Measurements from ENCODE around the gene RPL38.

The RPL38 gene

DNA sequence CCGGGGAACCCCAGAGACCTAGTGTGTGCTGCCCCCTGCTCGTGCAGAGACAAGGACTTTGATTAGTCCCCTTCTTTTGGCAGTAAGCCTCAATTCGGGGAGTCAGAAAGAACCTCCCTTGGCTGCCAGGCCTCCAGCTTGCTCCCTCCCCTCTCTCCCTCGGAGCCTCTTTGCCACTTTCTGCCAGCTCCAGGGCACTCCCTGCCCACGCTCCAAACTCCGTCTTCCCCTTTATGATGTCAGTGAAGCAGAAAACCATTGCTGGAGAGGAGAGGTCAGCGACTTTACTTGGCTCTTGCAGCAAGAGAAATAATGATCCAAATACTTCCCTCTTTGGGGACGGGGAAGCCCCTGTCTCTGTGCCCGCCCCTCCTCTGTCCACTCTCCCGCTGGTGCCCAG, 38.0 kb downstream of the RPL38 start:
- Histone ChIP-seq H3K36me3 (peaks cover 31% of the 10 kb centered on the region), H3K27ac (no peak overlapping the region), H3K4me3 (ENCODE audit: low read depth, low read length) (no peak overlapping the region), H3K9me3 (ENCODE audit: severe bottlenecking) (no peaks in the 10 kb centered on the region), H3K27me3 (ENCODE audit: insufficient read depth, low read depth, severe bottlenecking) (no peaks in the 10 kb centered on the region)
- TF ChIP-seq, protein P1, sequence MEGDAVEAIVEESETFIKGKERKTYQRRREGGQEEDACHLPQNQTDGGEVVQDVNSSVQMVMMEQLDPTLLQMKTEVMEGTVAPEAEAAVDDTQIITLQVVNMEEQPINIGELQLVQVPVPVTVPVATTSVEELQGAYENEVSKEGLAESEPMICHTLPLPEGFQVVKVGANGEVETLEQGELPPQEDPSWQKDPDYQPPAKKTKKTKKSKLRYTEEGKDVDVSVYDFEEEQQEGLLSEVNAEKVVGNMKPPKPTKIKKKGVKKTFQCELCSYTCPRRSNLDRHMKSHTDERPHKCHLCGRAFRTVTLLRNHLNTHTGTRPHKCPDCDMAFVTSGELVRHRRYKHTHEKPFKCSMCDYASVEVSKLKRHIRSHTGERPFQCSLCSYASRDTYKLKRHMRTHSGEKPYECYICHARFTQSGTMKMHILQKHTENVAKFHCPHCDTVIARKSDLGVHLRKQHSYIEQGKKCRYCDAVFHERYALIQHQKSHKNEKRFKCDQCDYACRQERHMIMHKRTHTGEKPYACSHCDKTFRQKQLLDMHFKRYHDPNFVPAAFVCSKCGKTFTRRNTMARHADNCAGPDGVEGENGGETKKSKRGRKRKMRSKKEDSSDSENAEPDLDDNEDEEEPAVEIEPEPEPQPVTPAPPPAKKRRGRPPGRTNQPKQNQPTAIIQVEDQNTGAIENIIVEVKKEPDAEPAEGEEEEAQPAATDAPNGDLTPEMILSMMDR (IDR thresholded peaks at IDR 0.05; ENCODE audit: low read depth, low read length), result no peak
- no peak for DNase-seq

DNA sequence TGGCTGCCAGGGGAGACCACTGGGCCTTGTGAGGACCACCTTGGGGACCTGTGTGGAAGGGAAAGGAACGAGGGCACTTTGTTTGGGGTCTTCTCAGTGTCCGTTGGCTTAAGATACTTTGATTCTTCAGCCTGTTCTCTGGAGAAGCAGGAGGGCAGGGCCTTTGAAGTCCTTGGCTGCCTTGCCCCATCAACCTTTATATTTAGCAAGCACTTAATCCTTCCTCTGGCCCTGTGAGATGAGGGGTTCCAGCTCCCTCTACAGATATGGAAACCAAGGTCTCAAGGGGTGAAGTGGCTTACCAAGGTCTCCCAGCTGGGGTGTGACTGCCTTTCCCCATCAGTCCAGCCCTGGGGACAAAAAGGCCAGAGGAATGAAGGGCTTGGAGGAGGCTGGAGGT, 38.4 kb downstream of the RPL38 start:
- Histone ChIP-seq H3K9me3 (ENCODE audit: severe bottlenecking) (no peaks in the 10 kb centered on the region), H3K27ac (no peak overlapping the region), H3K4me3 (ENCODE audit: low read depth, low read length) (no peak overlapping the region), H3K27me3 (ENCODE audit: insufficient read depth, low read depth, severe bottlenecking) (no peaks in the 10 kb centered on the region), H3K36me3 (peaks cover 33% of the 10 kb centered on the region)
- DNase-seq, result no peak
- TF ChIP-seq, protein P1 (IDR thresholded peaks at IDR 0.05; ENCODE audit: low read depth, low read length), result no peak

DNA sequence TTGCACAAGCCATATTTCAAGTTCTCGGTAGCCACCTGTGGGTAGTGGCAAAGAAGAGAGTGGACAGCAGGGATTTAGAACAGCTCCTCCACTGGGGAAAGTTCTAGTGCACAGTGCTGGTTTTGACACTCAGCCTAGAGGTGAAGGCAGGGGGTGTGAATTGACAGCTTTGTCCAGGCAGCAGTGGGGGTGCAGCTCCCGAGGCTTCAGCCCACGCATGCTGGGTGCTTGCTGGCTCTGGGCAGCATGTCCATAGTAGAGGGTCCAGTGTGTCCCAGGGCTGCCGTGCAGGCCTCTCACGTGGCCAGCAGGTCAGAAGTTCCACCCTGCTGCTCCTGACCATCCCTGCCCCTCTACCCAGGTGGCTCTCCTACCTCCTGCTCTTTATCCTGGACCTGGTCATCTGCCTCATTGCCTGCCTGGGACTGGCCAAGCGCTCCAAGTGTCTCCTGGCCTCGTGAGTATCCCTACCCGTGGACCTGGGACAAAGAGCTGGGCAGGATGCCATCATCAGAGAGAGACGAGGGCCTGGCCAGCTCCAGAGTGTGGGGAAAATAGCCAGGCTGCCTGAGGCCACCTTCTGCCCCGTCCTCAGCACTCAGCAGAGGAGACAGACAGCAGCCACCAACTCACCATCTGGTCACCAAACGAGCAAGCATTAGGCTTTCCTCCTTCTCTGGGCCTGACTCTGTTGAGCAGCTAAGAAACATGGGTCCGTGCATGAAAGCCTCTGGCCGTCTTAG, 39.7 kb downstream of the RPL38 start:
- DNase-seq, result peak; percentile 75
- Histone ChIP-seq H3K27ac (peak overlapping the region; percentile 72), H3K27me3 (ENCODE audit: insufficient read depth, low read depth, severe bottlenecking) (no peaks in the 10 kb centered on the region), H3K9me3 (ENCODE audit: severe bottlenecking) (no peaks in the 10 kb centered on the region), H3K4me3 (ENCODE audit: low read depth, low read length) (no peak overlapping the region), H3K36me3 (peaks cover 20% of the 10 kb centered on the region)
- TF ChIP-seq, protein P1 (IDR thresholded peaks at IDR 0.05; ENCODE audit: low read depth, low read length), result no peak

DNA sequence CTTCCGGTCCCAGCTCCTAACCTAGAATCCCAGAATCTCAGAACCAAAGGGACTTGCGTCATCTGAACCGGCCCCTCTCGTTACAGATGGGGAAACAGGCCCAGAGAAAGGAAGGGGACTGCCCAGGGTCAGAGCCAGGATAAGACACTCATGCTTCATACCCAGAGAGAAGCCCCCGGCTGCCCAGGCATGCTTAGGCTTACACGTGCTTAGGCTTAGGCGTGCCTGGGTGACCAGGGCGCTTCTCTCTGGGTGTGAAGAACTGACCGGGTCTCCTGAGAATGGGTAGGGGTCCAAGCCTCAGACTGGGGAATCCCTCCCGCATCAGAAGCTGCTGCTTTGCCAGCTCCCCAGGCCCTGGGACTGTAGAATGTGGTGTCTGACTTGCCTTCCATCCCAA, 40.6 kb downstream of the RPL38 start:
- H3K27ac ChIP-seq, result peak overlapping the region; percentile 72
- TF ChIP-seq, protein P1 (IDR thresholded peaks at IDR 0.05; ENCODE audit: low read depth, low read length), result no peak
- peaks cover 17% of the 10 kb centered on the region for H3K36me3 ChIP-seq
- H3K4me3 ChIP-seq (ENCODE audit: low read depth, low read length), result no peak overlapping the region
- H3K9me3 ChIP-seq (ENCODE audit: severe bottlenecking), result no peaks in the 10 kb centered on the region
- H3K27me3 ChIP-seq (ENCODE audit: insufficient read depth, low read depth, severe bottlenecking), result no peaks in the 10 kb centered on the region
- peak; percentile 61 for DNase-seq

DNA sequence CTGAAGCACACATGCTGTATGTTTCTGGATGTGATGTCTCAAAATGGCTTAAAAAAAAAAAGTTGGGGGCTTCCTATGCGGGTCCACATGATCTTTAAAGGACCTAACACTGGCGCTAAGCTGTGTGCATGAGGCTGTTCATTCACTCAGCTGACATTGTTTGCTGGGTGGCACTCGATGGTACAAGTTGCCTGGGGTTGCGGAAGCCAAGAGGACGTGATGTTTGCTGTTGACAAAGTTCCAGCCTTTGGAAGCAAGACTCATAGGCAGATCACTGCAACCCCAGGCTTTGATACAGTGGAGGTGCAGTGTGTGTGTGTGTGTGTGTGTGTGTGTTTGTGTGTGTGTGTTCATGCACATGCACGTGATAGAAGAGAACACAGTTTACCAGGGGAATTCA, 41.1 kb downstream of the RPL38 start:
- Histone ChIP-seq H3K27me3 (ENCODE audit: insufficient read depth, low read depth, severe bottlenecking) (no peaks in the 10 kb centered on the region), H3K4me3 (ENCODE audit: low read depth, low read length) (no peak overlapping the region), H3K27ac (no peak overlapping the region), H3K9me3 (ENCODE audit: severe bottlenecking) (no peaks in the 10 kb centered on the region), H3K36me3 (peaks cover 17% of the 10 kb centered on the region)
- TF ChIP-seq, protein P1 (IDR thresholded peaks at IDR 0.05; ENCODE audit: low read depth, low read length), result no peak
- no peak for DNase-seq
